Loucy (cell line): Measurements from ENCODE around the gene VASN.

ENCODE experiments used
- CTCF ChIP-seq: fragments of 200-600 bp; sonication (generic); conservative IDR thresholded peaks from 2 replicates; pipeline ENCODE4 v1.5.1; 2014; ENCODE audit warnings: mild to moderate bottlenecking, antibody characterized with exemption, low read length
- EZH2phosphoT487 ChIP-seq: fragments of 200-600 bp; IDR thresholded peaks from 2 replicates; pipeline ENCODE4 v1.6.1; 2018; ENCODE audit warnings: antibody characterized with exemption, mild to moderate bottlenecking, moderate library complexity, borderline replicate concordance

DNA sequence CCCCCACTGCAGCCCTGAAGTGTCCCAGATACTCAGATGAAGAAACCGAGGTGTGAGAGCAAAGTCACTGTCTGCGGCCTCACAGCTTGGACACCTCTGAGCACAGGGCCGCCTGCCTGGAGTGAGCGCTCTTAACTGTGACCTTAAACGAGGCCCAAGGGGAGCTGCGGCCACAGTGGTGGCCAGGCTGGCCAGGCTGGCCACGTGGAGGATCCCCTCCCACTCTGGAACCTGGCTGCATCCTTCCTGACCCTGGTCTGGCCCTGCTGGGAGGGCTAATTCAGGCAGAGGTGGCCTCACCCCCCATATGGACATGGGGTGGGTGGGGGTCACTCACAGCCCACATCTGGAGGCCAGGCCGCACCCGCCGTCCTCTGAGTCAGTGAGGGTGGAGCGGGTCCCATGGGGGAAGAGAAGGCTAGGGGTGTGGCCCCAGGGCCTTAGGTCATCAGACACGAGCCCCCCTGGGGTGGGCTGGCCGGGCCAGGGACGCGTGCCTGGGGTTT is 6.6 kb downstream of the VASN start:
- TF ChIP-seq CTCF: no peak
- no peak for TF ChIP-seq EZH2phosphoT487
